IPS DF 6.9 (cell line): Measurements from ENCODE around the gene SCGB3A2.

Experiments used
- DNase-seq: peaks from one replicate; pipeline ENCODE4 v3.0.0-alpha.2; 2013; ENCODE audit warnings: low read depth, low spot score
- H3K27ac ChIP-seq: one replicate; pipeline ENCODE4 v1.5.1; 2013; ENCODE audit warnings: low read length, control low read depth
- H3K27me3 ChIP-seq: 2 replicates; pipeline ENCODE4 v1.6.1; 2013; ENCODE audit warnings: mild to moderate bottlenecking, low read length; ENCODE audit not compliant: control insufficient read depth, insufficient read depth
- H3K36me3 ChIP-seq: 2 replicates; pipeline ENCODE4 v1.6.1; 2013; ENCODE audit warnings: low read length; ENCODE audit not compliant: control insufficient read depth, insufficient read depth
- H3K4me1 ChIP-seq: 2 replicates; pipeline ENCODE4 v1.6.1; 2013; ENCODE audit warnings: low read length; ENCODE audit not compliant: control insufficient read depth, insufficient read depth
- H3K4me3 ChIP-seq: 2 replicates; pipeline ENCODE4 v1.5.1; 2013; ENCODE audit warnings: mild to moderate bottlenecking, low read length
- H3K9me3 ChIP-seq: 2 replicates; pipeline ENCODE4 v1.6.1; 2013; ENCODE audit warnings: low read length, inconsistent platforms; ENCODE audit not compliant: control insufficient read depth, insufficient read depth
- WGBS: extraction: QIAGEN DNeasy Blood & Tissue Kit; methylation state at CpG from one replicate; pipeline ENCODE4 v1.1.7; 2013; ENCODE audit warnings: mixed read lengths, missing lambda C conversion rate; ENCODE audit not compliant: insufficient read length, insufficient coverage; 5-methylcytosine and 5-hydroxymethylcytosine counted together

SCGB3A2 gene

DNA sequence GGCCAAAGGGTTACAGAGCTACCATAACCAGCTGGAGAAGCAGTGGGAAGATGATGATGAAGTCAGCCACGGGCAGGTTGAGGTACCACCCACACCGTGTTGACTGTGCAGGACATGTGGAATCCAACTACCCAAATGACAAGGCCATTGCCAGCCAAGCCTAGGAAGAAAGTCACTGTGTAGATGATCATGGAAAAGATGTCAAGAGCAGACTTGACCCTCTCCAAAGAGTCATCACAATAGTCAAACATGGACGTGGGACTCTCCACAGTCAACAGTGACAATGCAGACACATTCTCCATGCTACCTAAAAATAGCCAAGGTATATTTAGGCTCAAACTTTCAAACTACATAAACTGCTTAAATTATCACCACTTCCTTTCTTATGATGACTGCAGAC is 26.1 kb upstream of the SCGB3A2 start:
- Histone ChIP-seq H3K27me3 (no peaks in the 10 kb centered on the region), H3K36me3 (no peaks in the 10 kb centered on the region), H3K27ac (no peak overlapping the region), H3K4me1 (no peaks in the 10 kb centered on the region; the same call in 1 of the 2 replicates), H3K4me3 (no peak overlapping the region), H3K9me3 (no peaks in the 10 kb centered on the region)
- DNase-seq, result no peak
- no CpG with 5 or more reads among the region's 3 CpGs for WGBS

DNA sequence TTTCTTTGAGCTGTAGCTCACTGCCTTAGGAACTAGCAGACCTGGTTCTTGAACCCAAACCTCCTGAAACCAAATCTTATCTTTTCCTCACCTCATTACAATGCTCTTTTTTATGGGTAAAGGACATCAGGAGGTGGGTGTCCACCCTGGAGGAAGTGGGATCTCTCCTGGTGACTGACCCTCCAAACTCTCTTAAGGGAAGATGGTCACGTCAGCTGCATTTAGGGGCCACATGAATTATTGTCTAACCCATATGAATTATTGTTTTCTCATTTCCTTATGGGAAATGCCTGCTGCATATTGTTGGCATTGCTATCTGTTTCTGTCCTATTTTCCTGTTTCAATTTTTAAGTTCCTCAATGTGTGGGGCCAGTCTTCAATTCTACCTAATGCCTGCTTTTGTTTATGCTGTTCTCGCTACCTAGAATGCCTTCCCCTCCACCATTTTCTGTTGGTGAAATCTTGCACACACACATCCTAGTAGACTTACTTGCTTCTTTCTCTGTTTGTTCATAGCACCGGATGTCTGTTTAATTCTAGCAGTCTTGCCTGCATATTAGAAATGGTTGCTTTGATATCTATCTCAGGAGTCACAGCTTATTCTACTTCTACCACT is 25.0 kb upstream of the SCGB3A2 start:
- no CpG with 5 or more reads among the region's 3 CpGs for WGBS
- no peak overlapping the region for H3K27ac ChIP-seq

DNA sequence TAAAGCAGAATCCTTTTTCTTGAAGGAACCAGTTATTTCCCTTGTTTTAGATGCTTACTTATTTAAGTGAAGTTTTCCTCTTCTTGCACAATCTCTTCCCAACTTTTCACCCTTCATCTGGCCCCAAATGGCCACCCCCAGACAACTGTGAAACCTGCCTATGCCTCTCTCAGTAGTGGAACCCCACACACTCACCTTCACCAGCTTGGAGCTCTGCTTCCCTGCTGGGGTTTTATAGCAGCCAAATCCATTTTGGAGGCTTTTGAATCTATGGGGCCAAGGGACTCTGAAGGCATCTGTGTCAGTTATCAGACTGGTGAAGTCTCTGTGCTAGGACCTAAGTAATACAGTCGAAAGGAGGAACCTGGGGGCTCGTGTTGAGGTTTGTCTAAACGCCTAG is 24.2 kb upstream of the SCGB3A2 start:
- Histone ChIP-seq H3K4me1 (no peaks in the 10 kb centered on the region; the same call in 1 of the 2 replicates), H3K36me3 (no peaks in the 10 kb centered on the region), H3K27me3 (no peaks in the 10 kb centered on the region), H3K9me3 (no peaks in the 10 kb centered on the region), H3K27ac (no peak overlapping the region), H3K4me3 (no peak overlapping the region)
- WGBS, result no CpG with 5 or more reads among the region's 3 CpGs
- no peak for DNase-seq

More for the DNA sequence above, 25.0 kb upstream of the SCGB3A2 start:
- no peaks in the 10 kb centered on the region for H3K27me3 ChIP-seq
- H3K9me3 ChIP-seq, result no peaks in the 10 kb centered on the region
- H3K4me3 ChIP-seq, result no peak overlapping the region
- no peak for DNase-seq
- H3K36me3 ChIP-seq, result no peaks in the 10 kb centered on the region
- no peaks in the 10 kb centered on the region; the same call in 1 of the 2 replicates for H3K4me1 ChIP-seq

DNA sequence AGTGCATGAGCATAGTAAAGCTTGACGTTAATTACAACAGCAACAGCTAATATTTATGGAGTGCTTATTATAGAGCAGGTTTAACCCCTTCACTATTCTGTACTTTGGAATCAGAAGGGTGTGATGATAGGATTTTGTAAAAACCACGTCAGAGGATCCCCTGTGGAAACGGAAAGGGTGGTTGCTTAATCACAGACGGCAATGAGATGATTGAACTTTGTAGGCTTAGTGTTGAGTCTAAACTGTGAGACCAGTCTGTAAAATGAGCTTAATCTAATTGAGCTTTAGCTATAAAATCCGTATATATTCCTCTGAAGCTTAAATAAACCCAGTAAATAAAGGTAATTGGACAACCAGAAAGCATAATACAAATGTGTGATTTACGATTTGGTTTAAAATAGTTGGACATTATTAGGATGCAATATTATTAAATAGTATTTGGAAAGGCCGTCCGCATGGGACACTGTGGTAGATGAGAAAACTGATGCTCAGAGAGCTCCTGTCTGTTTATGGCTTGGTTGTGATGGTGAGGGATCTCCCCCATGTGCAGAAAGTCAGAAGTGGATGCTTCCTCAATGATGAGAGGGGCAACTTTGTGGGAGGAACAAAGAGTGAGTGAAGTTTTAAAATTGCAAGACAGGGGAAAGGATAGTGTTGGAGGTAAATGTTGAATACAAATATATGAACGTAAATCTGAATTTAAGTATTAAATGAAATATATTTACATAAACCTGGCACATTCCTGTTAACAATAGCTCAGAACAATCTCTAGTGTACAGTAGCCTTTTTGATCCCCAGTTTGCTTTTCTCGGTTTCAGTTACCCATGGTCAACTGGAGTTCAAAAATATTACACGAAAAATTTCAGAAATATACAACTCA is 23.4 kb upstream of the SCGB3A2 start:
- Histone ChIP-seq H3K36me3 (no peaks in the 10 kb centered on the region), H3K27me3 (no peaks in the 10 kb centered on the region), H3K4me3 (no peak overlapping the region), H3K9me3 (no peaks in the 10 kb centered on the region), H3K27ac (no peak overlapping the region), H3K4me1 (peaks cover 2% of the 10 kb centered on the region; the same call in 1 of the 2 replicates)
- DNase-seq, result no peak
- WGBS, result 100% methylated on average over 3 of the region's 11 CpGs

DNA sequence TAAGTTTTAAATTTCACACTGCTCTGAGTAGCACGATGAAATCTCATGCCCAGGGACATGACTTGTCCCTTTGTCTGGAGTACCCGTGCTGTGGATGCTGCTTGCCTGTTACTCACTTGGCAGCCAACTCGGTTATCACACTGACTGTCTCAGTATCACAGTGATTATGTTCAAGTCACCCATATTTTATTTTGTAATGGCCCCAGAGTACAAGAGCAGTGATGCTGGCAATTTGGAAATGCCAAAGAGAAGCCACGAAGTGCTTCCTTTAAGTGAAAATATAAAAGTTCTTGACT is 22.8 kb upstream of the SCGB3A2 start:
- peaks cover 4% of the 10 kb centered on the region; the same call in 1 of the 2 replicates for H3K4me1 ChIP-seq
- H3K9me3 ChIP-seq, result no peaks in the 10 kb centered on the region
- no peaks in the 10 kb centered on the region for H3K36me3 ChIP-seq
- H3K27me3 ChIP-seq, result no peaks in the 10 kb centered on the region
- no peak overlapping the region for H3K27ac ChIP-seq
- no peak overlapping the region for H3K4me3 ChIP-seq
- no CpG with 5 or more reads among the region's 4 CpGs for WGBS
- no peak for DNase-seq

DNA sequence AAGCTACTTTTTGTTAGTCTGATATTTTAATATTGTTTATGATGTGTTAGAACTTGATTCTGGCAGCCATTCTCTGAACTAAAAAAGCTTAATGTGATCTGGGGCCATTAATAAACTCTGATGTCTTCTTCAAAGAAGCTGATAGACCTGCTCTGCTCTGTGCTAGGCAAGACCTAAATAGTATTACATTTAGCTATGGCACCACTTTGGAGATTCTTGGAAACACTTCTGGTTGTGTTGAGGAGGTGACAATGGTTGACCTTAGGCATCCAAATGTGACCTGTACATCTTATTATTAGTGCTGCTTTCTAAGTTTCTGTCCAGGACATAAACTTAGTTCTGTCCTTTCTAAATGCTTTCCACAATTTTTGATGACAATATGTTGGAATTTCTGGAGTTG is 21.7 kb upstream of the SCGB3A2 start:
- Histone ChIP-seq H3K36me3 (no peaks in the 10 kb centered on the region), H3K27me3 (no peaks in the 10 kb centered on the region), H3K4me1 (peaks cover 4% of the 10 kb centered on the region; the same call in 1 of the 2 replicates), H3K27ac (no peak overlapping the region), H3K4me3 (no peak overlapping the region), H3K9me3 (no peaks in the 10 kb centered on the region)
- DNase-seq, result no peak

DNA sequence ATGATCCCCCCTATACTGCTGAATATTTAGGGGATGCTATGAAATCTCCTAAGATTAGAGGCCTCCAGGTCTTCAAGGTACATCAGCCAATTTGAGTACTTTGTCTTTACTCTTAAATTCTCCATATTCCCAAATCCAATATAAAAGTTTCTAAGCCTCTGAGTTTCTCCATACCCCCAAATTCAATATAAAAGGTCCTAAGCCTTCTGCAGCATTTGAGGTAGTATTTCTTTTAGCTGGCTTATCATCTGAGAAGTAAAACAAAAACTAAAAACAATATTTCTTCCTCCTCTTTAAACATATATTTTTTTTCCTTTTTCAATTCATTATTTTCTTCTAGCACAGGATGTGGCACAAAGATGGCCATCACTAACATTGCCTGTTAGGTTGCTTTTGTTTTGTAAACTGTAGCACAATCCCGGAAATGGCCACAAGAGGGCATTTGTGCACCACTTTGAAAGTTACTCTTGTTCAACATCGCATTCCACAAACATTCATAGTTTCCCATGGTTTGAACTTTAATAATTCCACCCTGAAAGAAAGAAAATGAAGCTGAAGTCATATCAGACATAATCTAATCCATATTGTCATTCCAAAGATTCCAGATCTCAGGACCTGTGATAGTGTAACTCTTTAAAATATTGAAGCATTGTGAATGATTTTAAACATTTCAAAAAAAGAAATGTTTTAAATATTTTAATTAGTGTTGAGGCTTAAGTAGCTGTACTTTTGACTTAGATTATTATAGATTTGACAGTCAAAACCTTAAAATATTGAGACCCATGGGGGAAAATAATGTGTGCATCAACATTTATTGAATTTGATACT is 21.0 kb upstream of the SCGB3A2 start:
- H3K4me3 ChIP-seq, result no peak overlapping the region
- no CpG with 5 or more reads among the region's 2 CpGs for WGBS
- DNase-seq, result no peak

DNA sequence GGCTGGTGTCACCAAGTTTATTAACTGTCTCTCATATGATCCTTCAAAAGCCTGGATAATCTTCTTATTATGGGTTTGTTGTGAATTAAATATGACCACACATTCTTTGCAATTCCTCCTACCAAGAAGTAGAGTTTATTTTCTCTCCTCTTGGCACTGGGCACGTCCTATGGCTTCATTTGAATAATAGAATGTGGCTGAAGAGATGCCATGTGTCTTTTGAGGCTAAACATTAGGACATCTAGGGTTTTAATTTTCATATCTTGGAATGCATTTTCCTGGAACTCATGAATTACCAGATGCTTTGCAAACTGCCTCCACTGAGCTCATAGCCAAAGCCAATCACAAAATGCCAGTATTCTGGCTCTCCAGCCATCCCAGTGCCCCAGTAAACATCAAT is 19.9 kb upstream of the SCGB3A2 start:
- peaks cover 5% of the 10 kb centered on the region; the same call in 1 of the 2 replicates for H3K4me1 ChIP-seq
- WGBS, result no CpG with 5 or more reads among the region's 1 CpG
- H3K9me3 ChIP-seq, result no peaks in the 10 kb centered on the region
- H3K4me3 ChIP-seq, result no peak overlapping the region
- H3K36me3 ChIP-seq, result peaks cover 3% of the 10 kb centered on the region; the same call in 1 of the 2 replicates
- H3K27ac ChIP-seq, result no peak overlapping the region
- H3K27me3 ChIP-seq, result no peaks in the 10 kb centered on the region
- DNase-seq, result no peak

More for the DNA sequence above, 21.0 kb upstream of the SCGB3A2 start:
- peaks cover 3% of the 10 kb centered on the region; the same call in 1 of the 2 replicates for H3K36me3 ChIP-seq
- no peak overlapping the region for H3K27ac ChIP-seq
- H3K4me1 ChIP-seq, result peaks cover 5% of the 10 kb centered on the region; the same call in 1 of the 2 replicates
- no peaks in the 10 kb centered on the region for H3K9me3 ChIP-seq
- no peaks in the 10 kb centered on the region for H3K27me3 ChIP-seq

DNA sequence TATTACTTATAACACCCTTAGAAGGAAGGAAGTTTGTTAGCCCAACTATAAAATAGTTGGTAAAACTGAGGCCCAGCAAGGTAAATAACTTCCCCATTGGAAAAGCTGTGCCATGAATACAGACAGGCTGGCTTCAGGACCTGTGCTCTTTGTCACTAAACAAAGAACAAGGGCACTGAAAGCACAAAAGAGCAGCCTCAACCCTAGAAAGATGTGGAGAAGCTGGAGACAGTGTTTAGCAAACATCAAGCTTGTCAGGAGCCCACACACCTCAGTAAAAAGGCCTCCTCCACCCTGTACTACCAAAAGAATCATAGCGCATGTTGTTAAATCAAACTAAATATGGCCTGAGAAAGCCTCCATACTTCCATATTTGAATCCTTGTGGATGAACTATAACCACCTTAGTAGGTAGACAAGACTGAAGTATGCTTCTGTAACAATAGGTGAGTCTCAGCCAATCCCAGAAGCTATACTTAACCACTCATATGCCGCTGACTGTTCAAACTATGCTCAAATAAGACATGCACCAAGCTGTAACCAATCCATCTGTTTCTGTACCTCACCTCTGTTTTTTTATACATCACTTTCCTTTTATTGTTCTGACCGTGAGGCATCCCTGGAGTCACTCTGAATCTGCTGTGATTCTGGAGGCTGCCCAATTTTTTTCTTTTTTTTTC is 18.4 kb upstream of the SCGB3A2 start:
- peaks cover 5% of the 10 kb centered on the region; the same call in 1 of the 2 replicates for H3K4me1 ChIP-seq
- no peak for DNase-seq
- peak overlapping the region; percentile 37 for H3K27ac ChIP-seq

DNA sequence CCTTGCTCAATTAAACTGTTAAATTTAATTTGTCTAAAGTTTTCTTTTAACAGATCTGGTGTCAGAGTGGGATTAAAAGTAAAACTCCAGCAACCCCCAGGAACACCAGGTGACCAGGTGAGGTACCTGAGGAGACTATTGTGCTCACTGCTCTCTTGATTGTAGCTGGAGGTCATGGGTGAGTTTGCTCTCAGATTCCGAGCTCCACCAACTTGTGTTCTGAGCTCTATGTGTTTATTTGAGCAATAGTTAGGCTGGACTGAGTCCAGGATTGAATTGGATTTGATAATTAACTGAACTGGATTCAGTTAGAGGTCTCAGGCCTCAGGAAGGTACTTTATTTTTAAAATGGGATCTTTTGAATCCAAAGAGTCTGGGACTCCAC is 17.9 kb upstream of the SCGB3A2 start:
- Histone ChIP-seq H3K36me3 (peaks cover 5% of the 10 kb centered on the region; the same call in 1 of the 2 replicates), H3K4me1 (peaks cover 5% of the 10 kb centered on the region; the same call in 1 of the 2 replicates), H3K27ac (no peak overlapping the region), H3K9me3 (no peaks in the 10 kb centered on the region), H3K4me3 (no peak overlapping the region), H3K27me3 (no peaks in the 10 kb centered on the region)
- no CpG with 5 or more reads among the region's 1 CpG for WGBS
- no peak for DNase-seq

More for the DNA sequence above, 18.4 kb upstream of the SCGB3A2 start:
- Histone ChIP-seq H3K27me3 (no peaks in the 10 kb centered on the region), H3K36me3 (peaks cover 3% of the 10 kb centered on the region; the same call in 1 of the 2 replicates), H3K4me3 (no peak overlapping the region), H3K9me3 (no peaks in the 10 kb centered on the region)
- no CpG with 5 or more reads among the region's 3 CpGs for WGBS
